GM23338 (cell line): Measurements from ENCODE around the gene SEC24C. TPM values are rescaled to one million over a fixed set of nuclear protein-coding genes. Genes with fewer than 3 reads are reported as not detected.

Experiments
- ATAC-seq: fragments of 200-7000 bp; cut with Tn5 transposase; 3 replicates; pipeline ENCODE4 v1.9.1; 2020
- DNase-seq: peaks from one replicate; pipeline ENCODE4 v3.0.0-alpha.2; 2015; ENCODE audit warnings: low spot score
- H2AFZ ChIP-seq: fragments of 200-600 bp; sonication (generic); 2 replicates; pipeline ENCODE4 v1.8.0; 2016; ENCODE audit warnings: antibody characterized with exemption, mild to moderate bottlenecking, moderate library complexity
- H3F3A ChIP-seq: fragments of 200-600 bp; sonication (generic); replicated peaks from 2 replicates; pipeline ENCODE4 v1.8.0; 2017; ENCODE audit warnings: antibody characterized with exemption, mixed run types, low read depth
- H3K27ac ChIP-seq: fragments of 200-600 bp; sonication (generic); 2 replicates; pipeline ENCODE4 v1.6.1; 2016; ENCODE audit warnings: low read depth
- H3K27me3 ChIP-seq: fragments of 200-600 bp; sonication (generic); 2 replicates; pipeline ENCODE4 v1.8.0; 2016; ENCODE audit warnings: mild to moderate bottlenecking, mixed run types, moderate library complexity; ENCODE audit not compliant: insufficient read depth
- H3K36me3 ChIP-seq: fragments of 200-600 bp; sonication (generic); 2 replicates; pipeline ENCODE4 v1.8.0; 2016; ENCODE audit warnings: mild to moderate bottlenecking; ENCODE audit not compliant: insufficient read depth
- H3K4me1 ChIP-seq: fragments of 200-600 bp; sonication (generic); 2 replicates; pipeline ENCODE4 v1.8.0; 2016; ENCODE audit warnings: mild to moderate bottlenecking, moderate library complexity; ENCODE audit not compliant: insufficient read depth
- H3K4me2 ChIP-seq: fragments of 200-600 bp; sonication (generic); 2 replicates; pipeline ENCODE4 v1.7.1; 2017; ENCODE audit warnings: mixed run types
- H3K4me3 ChIP-seq: fragments of 200-600 bp; sonication (generic); 2 replicates; pipeline ENCODE4 v1.6.1; 2016; ENCODE audit warnings: mixed run types
- H3K79me2 ChIP-seq: fragments of 200-600 bp; sonication (generic); replicated peaks from 2 replicates; pipeline ENCODE4 v1.8.0; 2017; ENCODE audit warnings: mild to moderate bottlenecking; ENCODE audit not compliant: insufficient read depth
- H3K9me2 ChIP-seq: fragments of 200-600 bp; sonication (generic); 2 replicates; pipeline ENCODE4 v1.8.0; 2017; ENCODE audit not compliant: insufficient read depth
- H4K20me1 ChIP-seq: fragments of 200-600 bp; sonication (generic); replicated peaks from 2 replicates; pipeline ENCODE4 v1.8.0; 2017; ENCODE audit warnings: mild to moderate bottlenecking; ENCODE audit not compliant: insufficient read depth
- H3K27ac Mint-ChIP-seq: 2 replicates; pipeline ENCODE4 v1.8.0; 2020; ENCODE audit warnings: inconsistent platforms, mild to moderate bottlenecking, moderate library complexity, mixed read lengths
- H3K27me3 Mint-ChIP-seq: 3 replicates; pipeline ENCODE4 v1.8.0; 2022; ENCODE audit warnings: low read depth, mild to moderate bottlenecking, moderate library complexity, mixed read lengths, inconsistent platforms; ENCODE audit not compliant: insufficient read depth, poor library complexity
- H3K36me3 Mint-ChIP-seq: 3 replicates; pipeline ENCODE4 v1.8.0; 2021; ENCODE audit warnings: low read depth, mild to moderate bottlenecking, inconsistent platforms, moderate library complexity, mixed read lengths
- H3K4me1 Mint-ChIP-seq: 3 replicates; pipeline ENCODE4 v1.8.0; 2020; ENCODE audit warnings: mild to moderate bottlenecking, inconsistent platforms, mixed read lengths
- H3K4me3 Mint-ChIP-seq: 3 replicates; pipeline ENCODE4 v1.8.0; 2021; ENCODE audit warnings: moderate library complexity, mild to moderate bottlenecking, inconsistent platforms, mixed read lengths
- H3K9me3 Mint-ChIP-seq: 3 replicates; pipeline ENCODE4 v1.8.0; 2020; ENCODE audit warnings: moderate library complexity, mild to moderate bottlenecking, inconsistent platforms, mixed read lengths
- CREB1 ChIP-seq: fragments of 250-450 bp; sonication (Bioruptor Pico); IDR thresholded peaks from 2 replicates; pipeline ENCODE4 v1.5.0; 2020; ENCODE audit warnings: low read depth, mild to moderate bottlenecking, moderate library complexity
- CTCF ChIP-seq, 2 experiments: fragments of 200-600 bp in 1 of 2; sonication (generic) in 1 of 2; conservative IDR thresholded peaks; 2 replicates each; pipeline versions ENCODE4 v1.5.1 to v1.6.1; 2016 to 2017; ENCODE audit warnings: antibody characterized with exemption in 2 of 2, low read depth in 2 of 2, mild to moderate bottlenecking in 2 of 2, moderate library complexity in 1 of 2
- ETS1 ChIP-seq: IDR thresholded peaks from 2 replicates; pipeline ENCODE4 v1.6.1; 2016; ENCODE audit warnings: antibody characterized with exemption
- EZH2 ChIP-seq: fragments of 200-600 bp; sonication (generic); IDR thresholded peaks from one replicate; pipeline ENCODE4 v1.8.0; 2017; ENCODE audit warnings: antibody characterized with exemption, mild to moderate bottlenecking, low read depth; ENCODE audit not compliant: unreplicated experiment
- EZH2phosphoT487 ChIP-seq: fragments of 200-600 bp; sonication (generic); IDR thresholded peaks from one replicate; pipeline ENCODE4 v1.8.1; 2018; ENCODE audit warnings: antibody characterized with exemption; ENCODE audit not compliant: unreplicated experiment
- JUNB ChIP-seq: IDR thresholded peaks from one replicate; pipeline ENCODE4 v1.6.1; 2016; ENCODE audit warnings: antibody characterized with exemption; ENCODE audit not compliant: unreplicated experiment
- NANOG ChIP-seq: IDR thresholded peaks from 2 replicates; pipeline ENCODE4 v1.6.1; 2016; ENCODE audit warnings: antibody characterized with exemption, borderline replicate concordance
- POLR2AphosphoS5 ChIP-seq: IDR thresholded peaks from 2 replicates; pipeline ENCODE4 v1.6.1; 2016; ENCODE audit warnings: antibody characterized with exemption, low read depth
- REST ChIP-seq: IDR thresholded peaks from one replicate; pipeline ENCODE4 v1.6.1; 2018; ENCODE audit warnings: antibody characterized with exemption; ENCODE audit not compliant: unreplicated experiment
- STAT1 ChIP-seq: IDR thresholded peaks from one replicate; pipeline ENCODE4 v1.6.1; 2016; ENCODE audit warnings: antibody characterized with exemption; ENCODE audit not compliant: unreplicated experiment
- ZNF114 ChIP-seq: fragments of 250-450 bp; sonication (Bioruptor Pico); IDR thresholded peaks from 2 replicates; pipeline ENCODE4 v1.5.0; 2020; ENCODE audit warnings: mild to moderate bottlenecking, moderate library complexity
- ZNF331 ChIP-seq: fragments of 250-450 bp; sonication (Bioruptor Pico); IDR thresholded peaks from 2 replicates; pipeline ENCODE4 v1.5.0; 2020; ENCODE audit warnings: low read depth, mild to moderate bottlenecking, moderate library complexity
- polyA plus RNA-seq: library from polyadenylated mRNA; unstranded; fragments of >200 nt; fragmentation: Nextera tagmentation; extraction: Ambion mirVana; gene quantifications from 2 replicates; pipeline ENCODE4 v1.2.1, GENCODE V29; 2016
- total RNA-seq: library from RNA; depleted of rRNA; stranded (reverse); fragments of >200 nt; shearing (Covaris generic); gene quantifications from 2 replicates; pipeline ENCODE4 v1.2.3, GENCODE V29; 2014
- TF ChIP-seq, protein P1 (sequence below): fragments of 250-450 bp; sonication (Bioruptor Pico); IDR thresholded peaks from 2 replicates; pipeline ENCODE4 v1.5.0; 2020; ENCODE audit warnings: mild to moderate bottlenecking, moderate library complexity

Gene SEC24C
- total and polyA plus RNA-seq, 2 experiments from 2014 or later = 16.9 to 64.2 TPM

GRCh38 chr10:73802276-73802991 lies 58.3 kb downstream of the SEC24C start:
- no peaks in the 10 kb centered on the region for H3K27me3 ChIP-seq
- Mint-ChIP-seq H3K9me3 (no peaks in the 10 kb centered on the region), H3K36me3 (peaks cover 50% of the 10 kb centered on the region), H3K27me3 (peaks cover 8% of the 10 kb centered on the region), H3K27ac (no peak overlapping the region), H3K4me1 (no peaks in the 10 kb centered on the region; the same call in 2 of the 3 replicates), H3K4me3 (no peak overlapping the region)
- ATAC-seq = no peak
- no peak overlapping the region for H3K27ac ChIP-seq
- TF ChIP-seq CTCF (conservative IDR thresholded peaks at IDR 0.05; ENCODE audit: low read depth in 2 of 2) (no peak), JUNB (no peak), NANOG (no peak), POLR2AphosphoS5 (no peak), ZNF331 (CRISPR knock-in tag) (no peak), REST (no peak), ZNF114 (no peak), ETS1 (no peak), CREB1 (CRISPR knock-in tag) (no peak), EZH2 (no peak), STAT1 (no peak), EZH2phosphoT487 (no peak)
- TF ChIP-seq, protein P1, sequence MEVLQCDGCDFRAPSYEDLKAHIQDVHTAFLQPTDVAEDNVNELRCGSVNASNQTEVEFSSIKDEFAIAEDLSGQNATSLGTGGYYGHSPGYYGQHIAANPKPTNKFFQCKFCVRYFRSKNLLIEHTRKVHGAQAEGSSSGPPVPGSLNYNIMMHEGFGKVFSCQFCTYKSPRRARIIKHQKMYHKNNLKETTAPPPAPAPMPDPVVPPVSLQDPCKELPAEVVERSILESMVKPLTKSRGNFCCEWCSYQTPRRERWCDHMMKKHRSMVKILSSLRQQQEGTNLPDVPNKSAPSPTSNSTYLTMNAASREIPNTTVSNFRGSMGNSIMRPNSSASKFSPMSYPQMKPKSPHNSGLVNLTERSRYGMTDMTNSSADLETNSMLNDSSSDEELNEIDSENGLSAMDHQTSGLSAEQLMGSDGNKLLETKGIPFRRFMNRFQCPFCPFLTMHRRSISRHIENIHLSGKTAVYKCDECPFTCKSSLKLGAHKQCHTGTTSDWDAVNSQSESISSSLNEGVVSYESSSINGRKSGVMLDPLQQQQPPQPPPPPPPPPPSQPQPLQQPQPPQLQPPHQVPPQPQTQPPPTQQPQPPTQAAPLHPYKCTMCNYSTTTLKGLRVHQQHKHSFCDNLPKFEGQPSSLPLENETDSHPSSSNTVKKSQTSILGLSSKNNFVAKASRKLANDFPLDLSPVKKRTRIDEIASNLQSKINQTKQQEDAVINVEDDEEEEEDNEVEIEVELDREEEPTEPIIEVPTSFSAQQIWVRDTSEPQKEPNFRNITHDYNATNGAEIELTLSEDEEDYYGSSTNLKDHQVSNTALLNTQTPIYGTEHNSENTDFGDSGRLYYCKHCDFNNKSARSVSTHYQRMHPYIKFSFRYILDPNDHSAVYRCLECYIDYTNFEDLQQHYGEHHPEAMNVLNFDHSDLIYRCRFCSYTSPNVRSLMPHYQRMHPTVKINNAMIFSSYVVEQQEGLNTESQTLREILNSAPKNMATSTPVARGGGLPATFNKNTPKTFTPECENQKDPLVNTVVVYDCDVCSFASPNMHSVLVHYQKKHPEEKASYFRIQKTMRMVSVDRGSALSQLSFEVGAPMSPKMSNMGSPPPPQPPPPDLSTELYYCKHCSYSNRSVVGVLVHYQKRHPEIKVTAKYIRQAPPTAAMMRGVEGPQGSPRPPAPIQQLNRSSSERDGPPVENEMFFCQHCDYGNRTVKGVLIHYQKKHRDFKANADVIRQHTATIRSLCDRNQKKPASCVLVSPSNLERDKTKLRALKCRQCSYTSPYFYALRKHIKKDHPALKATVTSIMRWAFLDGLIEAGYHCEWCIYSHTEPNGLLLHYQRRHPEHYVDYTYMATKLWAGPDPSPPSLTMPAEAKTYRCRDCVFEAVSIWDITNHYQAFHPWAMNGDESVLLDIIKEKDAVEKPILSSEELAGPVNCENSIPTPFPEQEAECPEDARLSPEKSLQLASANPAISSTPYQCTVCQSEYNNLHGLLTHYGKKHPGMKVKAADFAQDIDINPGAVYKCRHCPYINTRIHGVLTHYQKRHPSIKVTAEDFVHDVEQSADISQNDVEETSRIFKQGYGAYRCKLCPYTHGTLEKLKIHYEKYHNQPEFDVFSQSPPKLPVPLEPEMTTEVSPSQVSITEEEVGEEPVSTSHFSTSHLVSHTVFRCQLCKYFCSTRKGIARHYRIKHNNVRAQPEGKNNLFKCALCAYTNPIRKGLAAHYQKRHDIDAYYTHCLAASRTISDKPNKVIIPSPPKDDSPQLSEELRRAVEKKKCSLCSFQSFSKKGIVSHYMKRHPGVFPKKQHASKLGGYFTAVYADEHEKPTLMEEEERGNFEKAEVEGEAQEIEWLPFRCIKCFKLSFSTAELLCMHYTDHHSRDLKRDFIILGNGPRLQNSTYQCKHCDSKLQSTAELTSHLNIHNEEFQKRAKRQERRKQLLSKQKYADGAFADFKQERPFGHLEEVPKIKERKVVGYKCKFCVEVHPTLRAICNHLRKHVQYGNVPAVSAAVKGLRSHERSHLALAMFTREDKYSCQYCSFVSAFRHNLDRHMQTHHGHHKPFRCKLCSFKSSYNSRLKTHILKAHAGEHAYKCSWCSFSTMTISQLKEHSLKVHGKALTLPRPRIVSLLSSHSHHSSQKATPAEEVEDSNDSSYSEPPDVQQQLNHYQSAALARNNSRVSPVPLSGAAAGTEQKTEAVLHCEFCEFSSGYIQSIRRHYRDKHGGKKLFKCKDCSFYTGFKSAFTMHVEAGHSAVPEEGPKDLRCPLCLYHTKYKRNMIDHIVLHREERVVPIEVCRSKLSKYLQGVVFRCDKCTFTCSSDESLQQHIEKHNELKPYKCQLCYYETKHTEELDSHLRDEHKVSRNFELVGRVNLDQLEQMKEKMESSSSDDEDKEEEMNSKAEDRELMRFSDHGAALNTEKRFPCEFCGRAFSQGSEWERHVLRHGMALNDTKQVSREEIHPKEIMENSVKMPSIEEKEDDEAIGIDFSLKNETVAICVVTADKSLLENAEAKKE (CRISPR knock-in tag) = no peak
- H4K20me1 ChIP-seq = no peaks in the 10 kb centered on the region; the same call in 1 of the 2 replicates
- no peak for DNase-seq
- H3F3A ChIP-seq = no peaks in the 10 kb centered on the region
- no peak overlapping the region for H3K4me2 ChIP-seq
- no peaks in the 10 kb centered on the region for H3K9me2 ChIP-seq
- peaks cover 3% of the 10 kb centered on the region; the same call in 1 of the 2 replicates for H3K36me3 ChIP-seq
- no peak overlapping the region for H2AFZ ChIP-seq
- H3K79me2 ChIP-seq = no peaks in the 10 kb centered on the region
- no peak overlapping the region for H3K4me3 ChIP-seq
- no peaks in the 10 kb centered on the region for H3K4me1 ChIP-seq
